NCI-H526 (cell line): ENCODE results near the gene SREK1IP1.
"Not testable (repeated sequence)": the region's sequence is repeated elsewhere in the genome, so short reads cannot be mapped to it uniquely, and the experiment has no call there.

Experiments
- DNase-seq, 2 experiments: peaks; one replicate each; lab custom pipeline; 2025; lab: John Stamatoyannopoulos, UW

SREK1IP1 gene

GRCh38 chr5:64765804-64766504 lies 2.5 kb downstream of the SREK1IP1 start:
- DNase-seq = no peak

GRCh38 chr5:64763948-64764503 lies 4.5 kb downstream of the SREK1IP1 start:
- DNase-seq = no peak

- no peak for DNase-seq
These were observed 8.4 kb downstream of the SREK1IP1 start for GRCh38 chr5:64759960-64760660.

- DNase-seq = no peak
These were observed 9.6 kb downstream of the SREK1IP1 start for GRCh38 chr5:64758901-64759300.

GRCh38 chr5:64754066-64754465 lies 14.4 kb downstream of the SREK1IP1 start:
- DNase-seq = no peak

- no peak for DNase-seq
These were observed 19.1 kb downstream of the SREK1IP1 start for GRCh38 chr5:64749385-64749784.

GRCh38 chr5:64746446-64746845 lies 22.0 kb downstream of the SREK1IP1 start:
- no peak for DNase-seq

GRCh38 chr5:64744914-64745313 lies 23.6 kb downstream of the SREK1IP1 start:
- no peak for DNase-seq

- DNase-seq = no peak
These were observed 25.7 kb downstream of the SREK1IP1 start for GRCh38 chr5:64742821-64743220.

GRCh38 chr5:64742411-64742810 lies 26.1 kb downstream of the SREK1IP1 start:
- no peak for DNase-seq

GRCh38 chr5:64727150-64727549 lies 41.3 kb downstream of the SREK1IP1 start:
- no peak for DNase-seq

- no peak for DNase-seq
These were observed 45.9 kb downstream of the SREK1IP1 start for GRCh38 chr5:64722588-64722987.

GRCh38 chr5:64714495-64714894 lies 54.0 kb downstream of the SREK1IP1 start:
- DNase-seq = not testable (repeated sequence)

- DNase-seq = no peak
These were observed 61.3 kb downstream of the SREK1IP1 start for GRCh38 chr5:64707191-64707590.

- DNase-seq = not testable (repeated sequence)
These were observed 62.4 kb downstream of the SREK1IP1 start for GRCh38 chr5:64706074-64706473.

- no peak for DNase-seq
These were observed 67.7 kb downstream of the SREK1IP1 start for GRCh38 chr5:64700765-64701164.

- not testable (repeated sequence) for DNase-seq
These were observed 72.1 kb downstream of the SREK1IP1 start for GRCh38 chr5:64696414-64696813.

- no peak for DNase-seq
These were observed 74.9 kb downstream of the SREK1IP1 start for GRCh38 chr5:64693636-64694035.

- DNase-seq = no peak
These were observed 77.2 kb downstream of the SREK1IP1 start for GRCh38 chr5:64691291-64691690.

GRCh38 chr5:64690417-64691151 lies 77.9 kb downstream of the SREK1IP1 start, which contains the start of gene SHISAL2B:
SHISAL2B (plus strand) TSS chr5:64690503; CDS start chr5:64690624, 121 bp downstream.
- DNase-seq = peak; percentile 37 to 68

GRCh38 chr5:64690104-64690416 lies 78.4 kb downstream of the SREK1IP1 start:
- DNase-seq = peak; percentile 37 to 54

GRCh38 chr5:64688965-64689364 lies 79.5 kb downstream of the SREK1IP1 start:
- no peak for DNase-seq

GRCh38 chr5:64688391-64688790 lies 80.1 kb downstream of the SREK1IP1 start:
- DNase-seq = no peak
